Measurements from ENCODE around the gene UBE2D3.

DNA sequence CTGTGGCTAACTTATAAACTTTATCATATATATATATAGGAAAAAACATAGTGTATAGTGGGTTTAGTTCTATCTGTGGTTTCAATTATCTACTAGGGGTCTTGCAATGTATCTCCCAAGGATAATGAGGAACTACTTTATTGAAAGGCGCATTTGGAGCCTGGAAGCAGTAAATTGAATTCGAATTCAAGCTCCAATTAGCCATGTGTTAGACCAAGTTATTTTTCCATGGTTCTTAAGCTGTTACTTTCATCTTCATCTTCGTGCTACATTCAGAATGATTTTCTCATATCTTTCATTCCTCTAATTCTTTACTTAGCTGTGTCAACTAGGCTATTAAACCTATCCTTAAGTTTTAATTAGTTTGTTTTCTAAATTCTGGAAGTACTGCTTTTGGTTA lies 39.4 kb downstream of the UBE2D3 start:
- TF ChIP-seq, protein P1, sequence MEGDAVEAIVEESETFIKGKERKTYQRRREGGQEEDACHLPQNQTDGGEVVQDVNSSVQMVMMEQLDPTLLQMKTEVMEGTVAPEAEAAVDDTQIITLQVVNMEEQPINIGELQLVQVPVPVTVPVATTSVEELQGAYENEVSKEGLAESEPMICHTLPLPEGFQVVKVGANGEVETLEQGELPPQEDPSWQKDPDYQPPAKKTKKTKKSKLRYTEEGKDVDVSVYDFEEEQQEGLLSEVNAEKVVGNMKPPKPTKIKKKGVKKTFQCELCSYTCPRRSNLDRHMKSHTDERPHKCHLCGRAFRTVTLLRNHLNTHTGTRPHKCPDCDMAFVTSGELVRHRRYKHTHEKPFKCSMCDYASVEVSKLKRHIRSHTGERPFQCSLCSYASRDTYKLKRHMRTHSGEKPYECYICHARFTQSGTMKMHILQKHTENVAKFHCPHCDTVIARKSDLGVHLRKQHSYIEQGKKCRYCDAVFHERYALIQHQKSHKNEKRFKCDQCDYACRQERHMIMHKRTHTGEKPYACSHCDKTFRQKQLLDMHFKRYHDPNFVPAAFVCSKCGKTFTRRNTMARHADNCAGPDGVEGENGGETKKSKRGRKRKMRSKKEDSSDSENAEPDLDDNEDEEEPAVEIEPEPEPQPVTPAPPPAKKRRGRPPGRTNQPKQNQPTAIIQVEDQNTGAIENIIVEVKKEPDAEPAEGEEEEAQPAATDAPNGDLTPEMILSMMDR (conservative IDR thresholded peaks at IDR 0.05; ENCODE audit: low read length): no peak
- no peak for TF ChIP-seq EZH2phosphoT487 (IDR thresholded peaks at IDR 0.05; ENCODE audit: borderline replicate concordance)

Measured in Loucy (cell line).